Liver (tissue), 9 donors: ENCODE results near the gene PPM1E. TPM values are rescaled to one million over a fixed set of nuclear protein-coding genes. Genes with fewer than 3 reads are reported as not detected.

Experiments used
- DNase-seq: peaks from one replicate; pipeline ENCODE4 v3.0.0-alpha.2; 2017; ENCODE audit warnings: low spot score
- H3K27ac ChIP-seq, 2 donors: one replicate each; pipeline ENCODE4 v1.7.0; 2013; ENCODE audit warnings: inconsistent platforms in 2 of 2, low read length in 2 of 2, control low read depth in 1 of 2, low read depth in 1 of 2, mild to moderate bottlenecking in 1 of 2
- H3K27me3 ChIP-seq, 4 donors: one replicate each; pipeline versions ENCODE4 v1.6.1 to v1.7.0; 2013; ENCODE audit warnings: low read length in 3 of 4, inconsistent platforms in 1 of 4, mild to moderate bottlenecking in 1 of 4, moderate library complexity in 1 of 4; ENCODE audit not compliant: control insufficient read depth in 4 of 4, insufficient read depth in 4 of 4
- H3K36me3 ChIP-seq, 4 donors: one replicate each; pipeline versions ENCODE4 v1.6.1 to v1.7.0; 2013; ENCODE audit warnings: low read length in 3 of 4, mild to moderate bottlenecking in 3 of 4, low read depth in 1 of 4, moderate library complexity in 1 of 4; ENCODE audit not compliant: control insufficient read depth in 4 of 4, insufficient read depth in 3 of 4
- H3K4me1 ChIP-seq, 4 donors: one replicate each; pipeline versions ENCODE4 v1.6.1 to v1.7.0; 2013; ENCODE audit warnings: low read length in 3 of 4, mild to moderate bottlenecking in 3 of 4, moderate library complexity in 1 of 4; ENCODE audit not compliant: control insufficient read depth in 4 of 4, insufficient read depth in 4 of 4
- H3K4me3 ChIP-seq, 3 donors: one replicate each; pipeline versions ENCODE4 v1.6.1 to v1.7.0; 2013; ENCODE audit warnings: low read length in 3 of 3, control low read depth in 1 of 3, low read depth in 1 of 3, mild to moderate bottlenecking in 1 of 3
- H3K9ac ChIP-seq, 2 donors: one replicate each; pipeline ENCODE4 v1.7.0; 2013; ENCODE audit warnings: low read length in 2 of 2, mild to moderate bottlenecking in 2 of 2, moderate library complexity in 2 of 2, control low read depth in 1 of 2, low read depth in 1 of 2
- H3K9me3 ChIP-seq, 4 donors: one replicate each; pipeline versions ENCODE4 v1.6.1 to v1.7.0; 2013; ENCODE audit warnings: low read length in 3 of 4; ENCODE audit not compliant: control insufficient read depth in 4 of 4
- ATF3 ChIP-seq: IDR thresholded peaks from 2 replicates; pipeline ENCODE4 v1.6.1; 2016; ENCODE audit warnings: antibody characterized with exemption
- CTCF ChIP-seq: fragments of 150-350 bp; IDR thresholded peaks from 2 replicates; pipeline ENCODE4 v1.5.1; 2017; ENCODE audit warnings: improper control_type of control experiment, low read depth, low read length; ENCODE audit not compliant: missing input control
- EGR1 ChIP-seq, 2 donors: IDR thresholded peaks; 2 replicates each; pipeline ENCODE4 v1.6.1; 2016 to 2018; ENCODE audit warnings: antibody characterized with exemption in 2 of 2, low read depth in 2 of 2
- FOXA1 ChIP-seq: IDR thresholded peaks from 2 replicates; pipeline ENCODE4 v1.6.1; 2016; ENCODE audit warnings: antibody characterized with exemption
- FOXA2 ChIP-seq: IDR thresholded peaks from 2 replicates; pipeline ENCODE4 v1.6.1; 2016; ENCODE audit warnings: antibody characterized with exemption
- GABPA ChIP-seq, 2 donors: IDR thresholded peaks in 1 of 2; conservative IDR thresholded peaks in 1 of 2; 2 replicates each; pipeline ENCODE4 v1.6.1; 2016; ENCODE audit warnings: antibody characterized with exemption in 2 of 2, mild to moderate bottlenecking in 1 of 2, moderate library complexity in 1 of 2
- HNF4A ChIP-seq, 2 donors: conservative IDR thresholded peaks; 2 replicates each; pipeline ENCODE4 v1.6.1; 2016; ENCODE audit warnings: antibody characterized with exemption in 2 of 2, mild to moderate bottlenecking in 2 of 2
- HNF4G ChIP-seq: IDR thresholded peaks from 2 replicates; pipeline ENCODE4 v1.6.1; 2016; ENCODE audit warnings: antibody characterized with exemption
- JUND ChIP-seq, 2 donors: IDR thresholded peaks; 2 replicates each; pipeline ENCODE4 v1.6.1; 2016; ENCODE audit warnings: antibody characterized with exemption in 2 of 2
- MAX ChIP-seq: IDR thresholded peaks from 2 replicates; pipeline ENCODE4 v1.6.1; 2016; ENCODE audit warnings: antibody characterized with exemption
- NR2F2 ChIP-seq: IDR thresholded peaks from 2 replicates; pipeline ENCODE4 v1.6.1; 2016; ENCODE audit warnings: antibody characterized with exemption
- RAD21 ChIP-seq, 2 donors: IDR thresholded peaks; 2 replicates each; pipeline ENCODE4 v1.6.1; 2016; ENCODE audit warnings: antibody characterized with exemption in 2 of 2, mild to moderate bottlenecking in 2 of 2
- REST ChIP-seq: IDR thresholded peaks from 2 replicates; pipeline ENCODE4 v1.6.1; 2016; ENCODE audit warnings: antibody characterized with exemption, mild to moderate bottlenecking
- RXRA ChIP-seq, 2 donors: IDR thresholded peaks; 2 replicates each; pipeline ENCODE4 v1.6.1; 2017 to 2018; ENCODE audit warnings: antibody characterized with exemption in 2 of 2, mild to moderate bottlenecking in 1 of 2
- SP1 ChIP-seq: IDR thresholded peaks from 2 replicates; pipeline ENCODE4 v1.6.1; 2018; ENCODE audit warnings: antibody characterized with exemption, mild to moderate bottlenecking
- TAF1 ChIP-seq: conservative IDR thresholded peaks from 2 replicates; pipeline ENCODE4 v1.6.1; 2016; ENCODE audit warnings: antibody characterized with exemption, mild to moderate bottlenecking
- YY1 ChIP-seq: IDR thresholded peaks from 2 replicates; pipeline ENCODE4 v1.6.1; 2016; ENCODE audit warnings: antibody characterized with exemption, mild to moderate bottlenecking
- ZBTB33 ChIP-seq: IDR thresholded peaks from 2 replicates; pipeline ENCODE4 v1.6.1; 2016; ENCODE audit warnings: antibody characterized with exemption
- WGBS: extraction: QIAGEN DNeasy Blood & Tissue Kit; methylation state at CpG from one replicate; pipeline ENCODE4 v1.1.7; 2013; 5-methylcytosine and 5-hydroxymethylcytosine counted together
- polyA plus RNA-seq, 2 donors: library from polyadenylated mRNA; stranded (reverse) in 1 of 2; unstranded in 1 of 2; fragments of 200-250 nt in 1 of 2; fragments of >200 nt in 1 of 2; fragmentation: Nextera tagmentation in 1 of 2; extraction: Ambion mirVana in 1 of 2; gene quantifications; one replicate each; pipeline versions ENCODE4 v1.2.1 to v1.2.3, GENCODE V29; 2013 to 2015
- total RNA-seq, 2 donors: library from RNA; depleted of rRNA; stranded (reverse); fragments of >200 nt; gene quantifications; one replicate each; pipeline ENCODE4 v1.2.3, GENCODE V29; 2014
- donor health status: healthy.
- donor health status: healthy.
- donor health status: healthy.
- donor health status: healthy.
- donor health status: healthy.

PPM1E gene
- total and polyA plus RNA-seq, 4 donors = 0.25 to 0.61 (median 0.50) TPM; not detected in 1

- WGBS = 90% methylated on average over 2 of the region's 2 CpGs
- TF ChIP-seq HNF4A (conservative IDR thresholded peaks at IDR 0.05) (no peak), ZBTB33 (no peak), EGR1 (IDR thresholded peaks at IDR 0.05; ENCODE audit: low read depth in 2 of 2) (no peak), MAX (no peak), FOXA2 (no peak), HNF4G (no peak), NR2F2 (no peak), TAF1 (no peak), JUND (IDR thresholded peaks at IDR 0.05) (no peak), YY1 (no peak), SP1 (no peak), ATF3 (no peak), GABPA (IDR thresholded peaks at IDR 0.05 in 1 of 2, conservative IDR thresholded peaks at IDR 0.05 in 1 of 2) (no peak), RXRA (IDR thresholded peaks at IDR 0.05) (no peak), RAD21 (IDR thresholded peaks at IDR 0.05) (no peak), CTCF (no peak), REST (no peak), FOXA1 (no peak)
- no peak for DNase-seq
These were observed 218.7 kb downstream of the PPM1E start for GRCh38 chr17:58974354-58974753.

More at GRCh38 chr17:58974354-58974753, 218.7 kb downstream of the PPM1E start:
- no peaks in the 10 kb centered on the region for H3K9me3 ChIP-seq
- H3K9ac ChIP-seq = no peak overlapping the region
- H3K4me1 ChIP-seq = no peaks in the 10 kb centered on the region
- H3K27me3 ChIP-seq = no peaks in the 10 kb centered on the region
- no peak overlapping the region for H3K27ac ChIP-seq
- H3K4me3 ChIP-seq = no peak overlapping the region
- no peaks in the 10 kb centered on the region for H3K36me3 ChIP-seq
